HCT116 (cell line): ENCODE data around the gene TMEM47.

Experiments
- ATF3 ChIP-seq: IDR thresholded peaks from 2 replicates; pipeline ENCODE4 v1.6.1; 2012
- CEBPB ChIP-seq: IDR thresholded peaks from 2 replicates; pipeline ENCODE4 v1.6.1; 2012; ENCODE audit warnings: low read depth
- EGR1 ChIP-seq: IDR thresholded peaks from 2 replicates; pipeline ENCODE4 v1.6.1; 2012; ENCODE audit warnings: low read depth
- ELF1 ChIP-seq: IDR thresholded peaks from 2 replicates; pipeline ENCODE4 v1.6.1; 2012; ENCODE audit warnings: low read depth, borderline replicate concordance
- EZH2 ChIP-seq: fragments of 200-600 bp; sonication (generic); IDR thresholded peaks from 2 replicates; pipeline ENCODE4 v1.6.1; 2017; ENCODE audit warnings: antibody characterized with exemption, mixed run types
- JUND ChIP-seq: IDR thresholded peaks from 2 replicates; pipeline ENCODE4 v1.6.1; 2012
- MAX ChIP-seq: IDR thresholded peaks from 2 replicates; pipeline ENCODE4 v1.6.1; 2012
- POLR2A ChIP-seq: IDR thresholded peaks from 2 replicates; pipeline ENCODE4 v1.7.0; 2011; ENCODE audit warnings: borderline replicate concordance; ENCODE audit not compliant: insufficient read depth, insufficient read length; ENCODE audit errors: extremely low read depth
- POLR2AphosphoS5 ChIP-seq: IDR thresholded peaks from 2 replicates; pipeline ENCODE4 v1.6.1; 2011; ENCODE audit warnings: mild to moderate bottlenecking, low read depth, low read length, moderate library complexity
- SIN3A ChIP-seq: IDR thresholded peaks from 2 replicates; pipeline ENCODE4 v1.6.1; 2012; ENCODE audit warnings: low read depth
- SP1 ChIP-seq: IDR thresholded peaks from 2 replicates; pipeline ENCODE4 v1.6.1; 2012; ENCODE audit warnings: low read depth
- YY1 ChIP-seq: IDR thresholded peaks from 2 replicates; pipeline ENCODE4 v1.6.1; 2011; ENCODE audit warnings: low read length, low read depth, moderate library complexity, mild to moderate bottlenecking; ENCODE audit not compliant: insufficient replicate concordance; ENCODE audit errors: extremely low read depth
- ZNF274 ChIP-seq: fragments of 200-500 bp; sonication (Bioruptor generic); IDR thresholded peaks from 2 replicates; pipeline ENCODE4 v1.6.1; 2014; ENCODE audit warnings: mild to moderate bottlenecking, low read depth, low read length, inconsistent platforms
- TF ChIP-seq, protein P1 (sequence below), 3 experiments: fragments of 200-600 bp in 1 of 3; sonication (generic) in 1 of 3; IDR thresholded peaks in 2 of 3; conservative IDR thresholded peaks in 1 of 3; 2 replicates each; pipeline ENCODE4 v1.5.1; 2012 to 2017; ENCODE audit warnings: low read depth in 2 of 3, low read length in 2 of 3, antibody characterized with exemption in 1 of 3, borderline replicate concordance in 1 of 3, control low read depth in 1 of 3, mild to moderate bottlenecking in 1 of 3, mixed read lengths in 1 of 3, mixed run types in 1 of 3, moderate library complexity in 1 of 3; ENCODE audit not compliant: insufficient read depth in 1 of 3

DNA sequence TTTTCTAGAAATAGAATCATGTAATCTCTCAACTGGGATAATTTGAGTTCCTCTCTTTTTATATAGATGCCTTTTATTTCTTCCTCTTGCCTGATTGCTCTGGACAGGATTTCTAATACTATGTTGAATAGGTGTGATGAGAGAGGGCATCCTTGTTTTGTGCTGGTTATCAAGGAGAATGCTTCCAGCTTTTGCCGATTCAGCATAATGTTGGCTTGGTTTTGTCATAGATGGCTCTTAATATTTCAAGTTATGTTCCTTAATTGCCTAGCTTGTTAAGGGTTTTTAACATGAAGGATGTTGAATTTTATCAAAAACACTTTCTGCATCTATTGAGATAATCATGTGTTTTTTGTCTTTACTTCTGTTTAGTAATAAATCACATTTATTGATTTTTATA is 58.7 kb downstream of the TMEM47 start:
- TF ChIP-seq, protein P1, sequence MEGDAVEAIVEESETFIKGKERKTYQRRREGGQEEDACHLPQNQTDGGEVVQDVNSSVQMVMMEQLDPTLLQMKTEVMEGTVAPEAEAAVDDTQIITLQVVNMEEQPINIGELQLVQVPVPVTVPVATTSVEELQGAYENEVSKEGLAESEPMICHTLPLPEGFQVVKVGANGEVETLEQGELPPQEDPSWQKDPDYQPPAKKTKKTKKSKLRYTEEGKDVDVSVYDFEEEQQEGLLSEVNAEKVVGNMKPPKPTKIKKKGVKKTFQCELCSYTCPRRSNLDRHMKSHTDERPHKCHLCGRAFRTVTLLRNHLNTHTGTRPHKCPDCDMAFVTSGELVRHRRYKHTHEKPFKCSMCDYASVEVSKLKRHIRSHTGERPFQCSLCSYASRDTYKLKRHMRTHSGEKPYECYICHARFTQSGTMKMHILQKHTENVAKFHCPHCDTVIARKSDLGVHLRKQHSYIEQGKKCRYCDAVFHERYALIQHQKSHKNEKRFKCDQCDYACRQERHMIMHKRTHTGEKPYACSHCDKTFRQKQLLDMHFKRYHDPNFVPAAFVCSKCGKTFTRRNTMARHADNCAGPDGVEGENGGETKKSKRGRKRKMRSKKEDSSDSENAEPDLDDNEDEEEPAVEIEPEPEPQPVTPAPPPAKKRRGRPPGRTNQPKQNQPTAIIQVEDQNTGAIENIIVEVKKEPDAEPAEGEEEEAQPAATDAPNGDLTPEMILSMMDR (IDR thresholded peaks at IDR 0.05 in 2 of 3, conservative IDR thresholded peaks at IDR 0.05 in 1 of 3; ENCODE audit: borderline replicate concordance in 1 of 3, insufficient read depth in 1 of 3, low read depth in 2 of 3, low read length in 2 of 3) = no peak
- TF ChIP-seq ATF3 (no peak), EZH2 (no peak), SIN3A (no peak), POLR2AphosphoS5 (no peak), JUND (no peak), ZNF274 (no peak), POLR2A (no peak), CEBPB (no peak), YY1 (no peak), ELF1 (no peak), SP1 (no peak), EGR1 (no peak), MAX (no peak)
